GM12892 (cell line): ENCODE results near the gene PLD1.

Source experiments
- POLR2A ChIP-seq: IDR thresholded peaks from 2 replicates; pipeline ENCODE4 v1.6.1; 2011; ENCODE audit warnings: low read depth, low read length, control low read depth
- POLR2AphosphoS5 ChIP-seq: IDR thresholded peaks from 2 replicates; pipeline ENCODE4 v1.6.1; 2011; ENCODE audit warnings: low read depth, low read length, control low read depth
- TAF1 ChIP-seq: IDR thresholded peaks from 2 replicates; pipeline ENCODE4 v1.6.1; 2011; ENCODE audit warnings: low read depth, mild to moderate bottlenecking, control low read depth, low read length, borderline replicate concordance

GRCh38 chr3:171791692-171792076, 18.6 kb downstream of the PLD1 start:
- TF ChIP-seq TAF1, result no peak
- TF ChIP-seq POLR2AphosphoS5, result no peak
- TF ChIP-seq POLR2A, result no peak
